ENCODE data around the gene ZIC4.

- TF ChIP-seq YY1 (IDR thresholded peaks at IDR 0.05; ENCODE audit: insufficient read depth, insufficient read length) = no peak
- TF ChIP-seq ZNF274 (IDR thresholded peaks at IDR 0.05; ENCODE audit: low read depth, low read length) = no peak
Measured at GRCh38 chr3:147368561-147369221, 37.7 kb downstream of the ZIC4 start.

Measured in NT2/D1 (cell line).